Measurements from ENCODE around the gene LUM.

Gene LUM, protein sequence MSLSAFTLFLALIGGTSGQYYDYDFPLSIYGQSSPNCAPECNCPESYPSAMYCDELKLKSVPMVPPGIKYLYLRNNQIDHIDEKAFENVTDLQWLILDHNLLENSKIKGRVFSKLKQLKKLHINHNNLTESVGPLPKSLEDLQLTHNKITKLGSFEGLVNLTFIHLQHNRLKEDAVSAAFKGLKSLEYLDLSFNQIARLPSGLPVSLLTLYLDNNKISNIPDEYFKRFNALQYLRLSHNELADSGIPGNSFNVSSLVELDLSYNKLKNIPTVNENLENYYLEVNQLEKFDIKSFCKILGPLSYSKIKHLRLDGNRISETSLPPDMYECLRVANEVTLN

DNA sequence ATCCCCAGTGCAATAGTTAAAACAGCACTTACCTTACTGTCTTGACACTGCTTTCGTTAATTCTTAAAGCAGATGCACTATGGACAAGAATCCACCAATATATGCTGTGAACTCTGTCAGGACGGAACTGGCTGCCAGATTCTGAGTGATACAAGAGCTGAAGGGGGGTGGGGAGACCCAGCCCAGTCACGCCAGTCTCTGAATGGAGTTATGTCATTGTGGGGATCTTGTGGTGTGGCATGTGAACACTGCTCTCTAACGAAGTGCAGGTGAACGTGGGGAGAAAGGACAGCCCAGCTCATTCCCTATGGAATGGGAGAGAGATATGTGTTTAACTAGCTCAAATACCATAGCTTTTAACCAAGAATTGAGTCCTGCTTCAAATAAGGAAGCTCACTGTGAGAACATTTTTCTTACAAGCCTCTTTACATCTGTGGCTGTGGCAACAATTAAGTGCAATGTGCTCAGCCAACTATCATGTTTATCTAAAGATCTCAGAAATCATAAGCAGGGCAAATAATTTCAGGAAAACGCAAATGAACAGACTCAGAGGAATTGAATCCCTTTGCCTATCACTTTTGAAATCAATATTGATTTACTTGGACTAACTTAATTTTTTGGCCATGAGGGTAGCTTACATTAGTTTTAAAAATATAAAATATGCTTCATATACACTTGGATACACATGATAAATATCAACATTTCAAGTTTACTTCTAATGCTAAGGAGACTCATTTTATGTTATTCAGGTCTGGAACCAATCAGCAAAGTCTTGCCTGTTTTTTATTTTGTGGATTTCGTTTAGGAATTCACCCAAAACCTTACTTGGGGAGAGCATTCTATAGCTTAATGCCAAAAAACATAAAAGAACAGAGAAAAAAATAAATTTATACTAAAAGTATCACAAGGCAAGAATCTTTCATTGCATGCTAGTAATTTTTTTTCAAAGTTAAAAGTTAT is at the start of gene LUM:
LUM (minus strand) TSS at position 129 of the 960 bp plus-strand sequence. CDS start 2,515 bp downstream, outside the sequence.
- H3K36me3 Mint-ChIP-seq (ENCODE audit: low read depth) = no peaks in the 10 kb centered on the region
- peak within 1 kb of the TSS; percentile 69 to 85 (median 81) for H3K27ac Mint-ChIP-seq
- H3K4me3 Mint-ChIP-seq = peak within 1 kb of the TSS; percentile 57 to 77 (median 57)
- TF ChIP-seq, protein P1, sequence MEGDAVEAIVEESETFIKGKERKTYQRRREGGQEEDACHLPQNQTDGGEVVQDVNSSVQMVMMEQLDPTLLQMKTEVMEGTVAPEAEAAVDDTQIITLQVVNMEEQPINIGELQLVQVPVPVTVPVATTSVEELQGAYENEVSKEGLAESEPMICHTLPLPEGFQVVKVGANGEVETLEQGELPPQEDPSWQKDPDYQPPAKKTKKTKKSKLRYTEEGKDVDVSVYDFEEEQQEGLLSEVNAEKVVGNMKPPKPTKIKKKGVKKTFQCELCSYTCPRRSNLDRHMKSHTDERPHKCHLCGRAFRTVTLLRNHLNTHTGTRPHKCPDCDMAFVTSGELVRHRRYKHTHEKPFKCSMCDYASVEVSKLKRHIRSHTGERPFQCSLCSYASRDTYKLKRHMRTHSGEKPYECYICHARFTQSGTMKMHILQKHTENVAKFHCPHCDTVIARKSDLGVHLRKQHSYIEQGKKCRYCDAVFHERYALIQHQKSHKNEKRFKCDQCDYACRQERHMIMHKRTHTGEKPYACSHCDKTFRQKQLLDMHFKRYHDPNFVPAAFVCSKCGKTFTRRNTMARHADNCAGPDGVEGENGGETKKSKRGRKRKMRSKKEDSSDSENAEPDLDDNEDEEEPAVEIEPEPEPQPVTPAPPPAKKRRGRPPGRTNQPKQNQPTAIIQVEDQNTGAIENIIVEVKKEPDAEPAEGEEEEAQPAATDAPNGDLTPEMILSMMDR (IDR thresholded peaks at IDR 0.05; ENCODE audit: unreplicated experiment in 3 of 3) = no peak
- H3K9me3 Mint-ChIP-seq = peaks cover 2% of the 10 kb centered on the region
- H3K27me3 Mint-ChIP-seq (ENCODE audit: low read depth) = no peaks in the 10 kb centered on the region
- peaks cover 27% of the 10 kb centered on the region for H3K4me1 Mint-ChIP-seq

DNA sequence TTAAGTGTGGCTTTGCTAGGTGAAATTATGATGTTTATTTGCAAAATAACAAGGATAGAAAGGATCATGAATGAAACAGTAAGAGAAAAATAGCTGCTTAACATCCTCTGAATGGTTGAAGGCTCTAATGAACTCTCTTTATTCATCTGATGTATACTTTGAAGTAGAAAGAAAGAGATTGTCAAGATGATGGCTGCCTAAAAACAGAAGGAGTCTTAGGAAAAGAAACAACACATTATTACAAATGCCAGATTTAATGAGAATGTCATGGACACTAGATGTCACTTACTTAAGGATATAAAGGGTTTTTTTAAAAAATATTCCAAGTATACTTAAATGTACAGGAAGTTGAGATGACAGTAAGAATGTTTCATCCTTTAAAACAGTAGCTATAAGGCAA is 49.7 kb upstream of the LUM start:
- Mint-ChIP-seq H3K9me3 (peaks cover 3% of the 10 kb centered on the region), H3K27ac (peak overlapping the region in 1 of 3 experiments; percentile 7), H3K4me1 (peaks cover 8% of the 10 kb centered on the region), H3K4me3 (no peak overlapping the region), H3K36me3 (ENCODE audit: low read depth) (peaks cover 40% of the 10 kb centered on the region), H3K27me3 (ENCODE audit: low read depth) (no peaks in the 10 kb centered on the region)
- TF ChIP-seq, protein P1 (IDR thresholded peaks at IDR 0.05; ENCODE audit: unreplicated experiment in 3 of 3) = no peak

DNA sequence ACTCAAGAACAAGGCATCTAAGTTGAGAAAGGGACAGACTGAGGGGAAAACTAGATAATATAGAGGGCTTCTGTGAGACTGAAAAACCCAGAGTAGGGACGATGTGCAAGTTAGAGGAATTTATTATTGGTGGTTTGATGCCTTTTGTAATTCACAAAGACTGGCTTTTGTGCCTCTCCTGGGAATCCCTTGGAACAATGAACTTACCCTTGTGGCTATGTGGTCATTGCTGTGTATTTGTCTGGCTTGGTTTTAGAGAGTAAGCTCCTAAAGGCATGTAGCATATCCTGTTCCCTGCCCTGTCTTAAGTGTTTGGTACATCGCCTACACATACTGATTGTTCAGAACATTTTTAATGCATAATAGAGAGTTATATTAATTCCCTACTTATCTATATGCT is 44.7 kb upstream of the LUM start:
- Mint-ChIP-seq H3K4me3 (no peak overlapping the region), H3K27ac (no peak overlapping the region), H3K36me3 (ENCODE audit: low read depth) (peaks cover 42% of the 10 kb centered on the region), H3K4me1 (peaks cover 9% of the 10 kb centered on the region), H3K27me3 (ENCODE audit: low read depth) (no peaks in the 10 kb centered on the region), H3K9me3 (no peaks in the 10 kb centered on the region)
- TF ChIP-seq, protein P1 (IDR thresholded peaks at IDR 0.05; ENCODE audit: unreplicated experiment in 3 of 3) = no peak

DNA sequence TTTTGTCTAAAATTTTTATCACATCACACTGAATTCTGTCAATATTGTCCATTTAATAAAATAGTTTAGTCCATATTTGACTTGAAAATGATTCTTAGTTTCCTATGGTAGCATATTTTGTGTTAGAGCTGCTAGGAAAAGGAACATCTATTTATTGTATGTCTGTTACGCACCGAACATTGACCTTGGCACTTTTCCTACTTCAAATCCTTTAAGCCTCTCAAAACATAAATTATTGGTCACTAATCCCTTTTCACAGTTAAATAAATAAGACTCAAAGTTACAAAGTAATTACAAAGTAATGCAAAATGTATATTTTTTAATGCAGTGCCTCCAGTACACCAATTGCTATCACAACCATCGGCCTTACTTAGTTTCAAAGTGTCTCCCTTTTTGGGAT is 42.8 kb upstream of the LUM start:
- no peak overlapping the region for H3K27ac Mint-ChIP-seq
- no peaks in the 10 kb centered on the region for H3K27me3 Mint-ChIP-seq (ENCODE audit: low read depth)
- TF ChIP-seq, protein P1 (IDR thresholded peaks at IDR 0.05; ENCODE audit: unreplicated experiment in 3 of 3) = no peak
- H3K36me3 Mint-ChIP-seq (ENCODE audit: low read depth) = peaks cover 61% of the 10 kb centered on the region
- H3K4me3 Mint-ChIP-seq = no peak overlapping the region
- peaks cover 7% of the 10 kb centered on the region for H3K4me1 Mint-ChIP-seq
- peaks cover 3% of the 10 kb centered on the region for H3K9me3 Mint-ChIP-seq

DNA sequence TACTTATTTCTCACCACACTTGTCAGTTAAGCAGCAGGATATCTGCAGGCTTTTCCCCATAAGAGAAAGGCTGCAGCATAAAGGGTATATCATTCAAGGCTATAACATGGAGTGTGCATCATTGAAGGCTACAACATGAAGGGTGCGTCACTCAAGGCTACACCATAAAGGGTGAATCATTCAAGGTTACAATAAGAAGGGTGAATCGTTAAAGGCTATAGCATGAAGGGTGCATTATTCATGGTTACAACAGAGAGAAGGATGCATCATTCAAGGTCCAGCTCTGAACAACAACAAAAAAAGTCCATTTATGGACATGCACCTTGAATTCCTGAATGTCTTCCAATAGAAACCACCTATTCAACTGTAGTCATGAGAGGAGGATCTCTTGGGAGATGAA is 32.8 kb upstream of the LUM start:
- Mint-ChIP-seq H3K36me3 (ENCODE audit: low read depth) (peaks cover 27% of the 10 kb centered on the region), H3K9me3 (no peaks in the 10 kb centered on the region), H3K27ac (peak overlapping the region in 2 of 3 experiments; percentile 69 to 89), H3K4me1 (peaks cover 36% of the 10 kb centered on the region), H3K27me3 (ENCODE audit: low read depth) (no peaks in the 10 kb centered on the region), H3K4me3 (no peak overlapping the region)
- TF ChIP-seq, protein P1 (IDR thresholded peaks at IDR 0.05; ENCODE audit: unreplicated experiment in 3 of 3) = no peak

Measured in nephron (organoid).